ENCODE results near the gene MED23.

Gene MED23, protein sequence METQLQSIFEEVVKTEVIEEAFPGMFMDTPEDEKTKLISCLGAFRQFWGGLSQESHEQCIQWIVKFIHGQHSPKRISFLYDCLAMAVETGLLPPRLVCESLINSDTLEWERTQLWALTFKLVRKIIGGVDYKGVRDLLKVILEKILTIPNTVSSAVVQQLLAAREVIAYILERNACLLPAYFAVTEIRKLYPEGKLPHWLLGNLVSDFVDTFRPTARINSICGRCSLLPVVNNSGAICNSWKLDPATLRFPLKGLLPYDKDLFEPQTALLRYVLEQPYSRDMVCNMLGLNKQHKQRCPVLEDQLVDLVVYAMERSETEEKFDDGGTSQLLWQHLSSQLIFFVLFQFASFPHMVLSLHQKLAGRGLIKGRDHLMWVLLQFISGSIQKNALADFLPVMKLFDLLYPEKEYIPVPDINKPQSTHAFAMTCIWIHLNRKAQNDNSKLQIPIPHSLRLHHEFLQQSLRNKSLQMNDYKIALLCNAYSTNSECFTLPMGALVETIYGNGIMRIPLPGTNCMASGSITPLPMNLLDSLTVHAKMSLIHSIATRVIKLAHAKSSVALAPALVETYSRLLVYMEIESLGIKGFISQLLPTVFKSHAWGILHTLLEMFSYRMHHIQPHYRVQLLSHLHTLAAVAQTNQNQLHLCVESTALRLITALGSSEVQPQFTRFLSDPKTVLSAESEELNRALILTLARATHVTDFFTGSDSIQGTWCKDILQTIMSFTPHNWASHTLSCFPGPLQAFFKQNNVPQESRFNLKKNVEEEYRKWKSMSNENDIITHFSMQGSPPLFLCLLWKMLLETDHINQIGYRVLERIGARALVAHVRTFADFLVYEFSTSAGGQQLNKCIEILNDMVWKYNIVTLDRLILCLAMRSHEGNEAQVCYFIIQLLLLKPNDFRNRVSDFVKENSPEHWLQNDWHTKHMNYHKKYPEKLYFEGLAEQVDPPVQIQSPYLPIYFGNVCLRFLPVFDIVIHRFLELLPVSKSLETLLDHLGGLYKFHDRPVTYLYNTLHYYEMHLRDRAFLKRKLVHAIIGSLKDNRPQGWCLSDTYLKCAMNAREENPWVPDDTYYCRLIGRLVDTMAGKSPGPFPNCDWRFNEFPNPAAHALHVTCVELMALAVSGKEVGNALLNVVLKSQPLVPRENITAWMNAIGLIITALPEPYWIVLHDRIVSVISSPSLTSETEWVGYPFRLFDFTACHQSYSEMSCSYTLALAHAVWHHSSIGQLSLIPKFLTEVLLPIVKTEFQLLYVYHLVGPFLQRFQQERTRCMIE (N-terminal part only)

DNA sequence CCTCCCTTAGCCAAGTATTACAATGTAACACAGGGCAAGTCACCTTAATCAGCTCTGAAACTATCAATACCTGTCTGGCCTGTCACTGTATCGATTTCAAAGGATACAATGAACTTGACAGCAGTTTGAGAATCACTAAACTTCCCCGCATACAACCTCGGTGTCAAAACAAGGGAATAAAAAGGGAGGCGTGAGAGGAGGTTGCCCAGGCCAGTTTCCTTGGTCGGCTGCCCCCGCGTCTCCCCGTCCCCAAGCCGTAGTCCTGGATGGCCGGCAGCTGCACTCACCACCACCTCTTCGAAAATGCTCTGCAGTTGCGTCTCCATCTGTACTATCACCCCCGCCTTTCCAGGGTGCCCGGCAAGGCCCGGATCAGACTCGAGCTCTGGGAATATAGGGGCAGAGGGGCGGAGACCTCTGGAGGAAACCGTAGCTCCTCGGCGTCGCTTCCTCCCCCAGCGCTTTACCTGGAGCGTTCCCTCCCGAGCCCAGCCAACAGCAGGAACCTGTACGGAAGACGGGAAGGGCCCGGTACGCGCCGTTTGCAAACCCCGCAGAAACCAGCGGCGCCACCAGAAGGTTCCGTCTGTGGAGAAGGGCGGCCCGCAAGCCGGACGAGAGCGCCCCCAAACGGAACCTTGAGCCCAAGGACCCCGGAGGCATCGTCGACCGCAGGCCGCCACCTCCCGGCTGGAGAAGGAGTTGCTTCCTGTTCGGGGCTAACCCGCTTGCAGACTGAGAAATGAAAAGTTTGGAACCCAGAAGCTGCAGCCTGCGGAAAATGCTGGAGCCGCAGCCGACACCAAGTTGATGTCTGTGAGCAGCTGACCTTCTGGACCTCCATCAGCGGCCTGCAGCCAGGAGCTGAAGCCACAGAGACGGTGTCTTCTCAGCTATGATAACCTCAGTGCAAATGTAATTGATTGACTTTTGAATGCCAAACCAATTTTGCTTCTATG lies at the start of gene MED23:
MED23 (minus strand) TSS at position 519 of the 959 bp plus-strand sequence; CDS start at position 326, 193 bp downstream.
- TF ChIP-seq, protein P1, sequence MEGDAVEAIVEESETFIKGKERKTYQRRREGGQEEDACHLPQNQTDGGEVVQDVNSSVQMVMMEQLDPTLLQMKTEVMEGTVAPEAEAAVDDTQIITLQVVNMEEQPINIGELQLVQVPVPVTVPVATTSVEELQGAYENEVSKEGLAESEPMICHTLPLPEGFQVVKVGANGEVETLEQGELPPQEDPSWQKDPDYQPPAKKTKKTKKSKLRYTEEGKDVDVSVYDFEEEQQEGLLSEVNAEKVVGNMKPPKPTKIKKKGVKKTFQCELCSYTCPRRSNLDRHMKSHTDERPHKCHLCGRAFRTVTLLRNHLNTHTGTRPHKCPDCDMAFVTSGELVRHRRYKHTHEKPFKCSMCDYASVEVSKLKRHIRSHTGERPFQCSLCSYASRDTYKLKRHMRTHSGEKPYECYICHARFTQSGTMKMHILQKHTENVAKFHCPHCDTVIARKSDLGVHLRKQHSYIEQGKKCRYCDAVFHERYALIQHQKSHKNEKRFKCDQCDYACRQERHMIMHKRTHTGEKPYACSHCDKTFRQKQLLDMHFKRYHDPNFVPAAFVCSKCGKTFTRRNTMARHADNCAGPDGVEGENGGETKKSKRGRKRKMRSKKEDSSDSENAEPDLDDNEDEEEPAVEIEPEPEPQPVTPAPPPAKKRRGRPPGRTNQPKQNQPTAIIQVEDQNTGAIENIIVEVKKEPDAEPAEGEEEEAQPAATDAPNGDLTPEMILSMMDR (conservative IDR thresholded peaks at IDR 0.05; ENCODE audit: low read depth, low read length): peak; percentile 97
- H3K4me3 ChIP-seq (ENCODE audit: low read depth, low read length): peak within 1 kb of the TSS; percentile 86
- DNase-seq (ENCODE audit: low read depth): peak; percentile 97

DNA sequence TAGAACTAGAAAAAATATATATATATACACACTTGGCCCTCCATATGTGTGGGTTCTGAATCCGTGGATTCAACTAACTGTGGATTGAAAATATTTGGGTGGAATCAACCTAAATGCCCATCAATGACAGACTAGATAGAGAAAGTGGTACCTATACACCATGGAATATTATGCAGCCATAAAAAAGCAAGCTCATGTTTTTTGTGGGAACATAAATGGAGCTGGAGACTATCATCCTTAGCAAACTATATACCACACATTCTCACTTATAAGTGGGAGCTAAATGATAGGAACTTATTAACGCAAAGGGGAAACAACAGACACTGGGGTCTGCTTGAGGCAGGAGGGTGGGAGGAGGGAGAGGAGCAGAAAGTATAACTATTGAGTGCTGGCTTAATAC lies 45.1 kb upstream of the MED23 start:
- TF ChIP-seq, protein P1 (conservative IDR thresholded peaks at IDR 0.05; ENCODE audit: low read depth, low read length): no peak
- DNase-seq (ENCODE audit: low read depth): no peak
- no peak overlapping the region for H3K4me3 ChIP-seq (ENCODE audit: low read depth, low read length)

DNA sequence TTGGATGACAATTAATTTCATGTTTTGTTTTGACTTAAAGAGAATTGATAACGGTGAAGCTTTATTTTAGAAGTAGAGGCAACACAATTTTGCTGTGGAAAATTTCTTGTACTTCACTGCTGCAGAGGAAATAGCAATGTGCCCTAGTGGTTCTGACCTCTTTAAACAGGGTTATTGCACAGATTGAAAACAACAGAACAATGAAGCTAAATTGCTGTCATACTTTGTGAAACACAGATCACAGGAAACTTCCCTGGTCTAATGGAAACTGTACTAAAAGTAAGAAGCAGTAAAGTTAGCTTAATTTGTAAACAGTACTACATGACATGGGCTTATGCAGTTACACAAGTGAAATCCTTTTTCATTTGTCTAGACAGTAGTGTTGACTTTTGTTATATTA lies 41.8 kb upstream of the MED23 start:
- DNase-seq (ENCODE audit: low read depth): peak; percentile 57
- H3K4me3 ChIP-seq (ENCODE audit: low read depth, low read length): no peak overlapping the region
- TF ChIP-seq, protein P1 (conservative IDR thresholded peaks at IDR 0.05; ENCODE audit: low read depth, low read length): no peak

DNA sequence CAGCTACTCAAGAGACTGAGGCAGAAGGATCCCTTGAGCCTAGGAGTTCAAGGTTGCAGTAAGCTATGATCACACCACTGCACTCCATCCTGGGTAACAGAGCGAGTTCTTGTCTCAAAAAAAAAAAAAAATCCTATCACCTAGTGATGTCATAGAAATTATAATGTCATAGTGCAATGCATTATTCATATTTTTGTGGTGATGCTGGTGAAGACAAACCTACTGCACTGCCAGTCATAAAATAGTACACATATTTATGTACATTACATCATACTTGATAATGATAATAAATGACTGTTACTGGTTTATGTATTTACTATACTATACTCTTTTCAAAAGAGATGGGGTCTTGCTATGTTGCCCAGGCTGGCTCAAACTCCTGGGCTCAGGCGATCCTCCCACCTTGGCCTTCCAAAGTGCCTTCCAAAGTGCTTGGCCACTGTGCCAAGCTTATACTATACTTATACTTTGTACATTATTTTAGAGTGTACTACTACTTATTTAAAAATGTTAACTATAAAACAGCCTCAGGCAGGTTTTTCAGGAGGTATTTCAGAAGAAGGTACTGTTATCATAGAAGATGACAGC lies 35.6 kb upstream of the MED23 start:
- TF ChIP-seq, protein P1 (conservative IDR thresholded peaks at IDR 0.05; ENCODE audit: low read depth, low read length): no peak
- H3K4me3 ChIP-seq (ENCODE audit: low read depth, low read length): no peak overlapping the region
- no peak for DNase-seq (ENCODE audit: low read depth)

DNA sequence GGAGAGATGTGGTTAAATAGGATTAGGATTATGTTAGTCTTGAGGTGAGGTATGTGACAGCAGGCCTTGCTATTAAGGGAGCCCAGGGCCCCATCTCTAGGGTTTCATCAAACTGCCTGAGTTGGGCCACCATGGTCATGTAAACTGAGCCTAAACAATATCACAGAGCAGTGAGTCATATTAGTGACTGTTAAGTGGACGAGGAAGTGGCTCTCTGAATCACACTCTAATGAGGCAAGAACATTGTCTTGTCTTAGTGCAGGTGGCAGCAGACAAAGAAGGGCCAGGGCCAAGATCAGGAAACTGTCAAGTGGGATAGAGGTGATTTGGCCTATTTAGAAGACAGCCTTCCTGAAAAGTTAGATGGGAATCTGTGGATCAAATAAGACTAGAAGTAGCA lies 32.2 kb upstream of the MED23 start:
- peak; percentile 4 for DNase-seq (ENCODE audit: low read depth)
- TF ChIP-seq, protein P1 (conservative IDR thresholded peaks at IDR 0.05; ENCODE audit: low read depth, low read length): no peak
- no peak overlapping the region for H3K4me3 ChIP-seq (ENCODE audit: low read depth, low read length)
